ENCODE results near the gene GRK3.

Gene GRK3

GRCh38 chr22:25690798-25691197, 126.3 kb downstream of the GRK3 start:
- no peak for DNase-seq (ENCODE audit: low read depth, low spot score)
- Histone ChIP-seq H3K9me3 (ENCODE audit: insufficient read depth, low read length) (no peaks in the 10 kb centered on the region), H3K4me3 (ENCODE audit: insufficient read length, low read depth) (no peak overlapping the region), H3K27me3 (ENCODE audit: insufficient read depth, insufficient read length) (no peaks in the 10 kb centered on the region), H3K36me3 (ENCODE audit: insufficient read depth, insufficient read length, low read length) (peaks cover 7% of the 10 kb centered on the region), H3K9ac (ENCODE audit: insufficient read length, low read depth) (no peak overlapping the region), H3K4me1 (ENCODE audit: insufficient read depth, insufficient read length) (peaks cover 2% of the 10 kb centered on the region)
- TF ChIP-seq ZNF274 (IDR thresholded peaks at IDR 0.05; ENCODE audit: low read depth, low read length): no peak
- no peak for TF ChIP-seq YY1 (IDR thresholded peaks at IDR 0.05; ENCODE audit: insufficient read depth, insufficient read length)
- no peak for TF ChIP-seq SUZ12 (IDR thresholded peaks at IDR 0.05; ENCODE audit: extremely low read depth, insufficient read depth, insufficient read length)

- no peak overlapping the region for H3K4me3 ChIP-seq (ENCODE audit: insufficient read length, low read depth)
- H3K27me3 ChIP-seq (ENCODE audit: insufficient read depth, insufficient read length): no peaks in the 10 kb centered on the region
- DNase-seq (ENCODE audit: low read depth, low spot score): no peak
- H3K9ac ChIP-seq (ENCODE audit: insufficient read length, low read depth): no peak overlapping the region
- TF ChIP-seq YY1 (IDR thresholded peaks at IDR 0.05; ENCODE audit: insufficient read depth, insufficient read length): no peak
- H3K9me3 ChIP-seq (ENCODE audit: insufficient read depth, low read length): no peaks in the 10 kb centered on the region
- peaks cover 5% of the 10 kb centered on the region for H3K36me3 ChIP-seq (ENCODE audit: insufficient read depth, insufficient read length, low read length)
- H3K4me1 ChIP-seq (ENCODE audit: insufficient read depth, insufficient read length): peaks cover 2% of the 10 kb centered on the region
Measured at GRCh38 chr22:25692397-25693267, 128.2 kb downstream of the GRK3 start.

- Histone ChIP-seq H3K4me1 (ENCODE audit: insufficient read depth, insufficient read length) (peaks cover 2% of the 10 kb centered on the region), H3K4me3 (ENCODE audit: insufficient read length, low read depth) (no peak overlapping the region), H3K9ac (ENCODE audit: insufficient read length, low read depth) (no peak overlapping the region), H3K9me3 (ENCODE audit: insufficient read depth, low read length) (no peaks in the 10 kb centered on the region), H3K27me3 (ENCODE audit: insufficient read depth, insufficient read length) (no peaks in the 10 kb centered on the region), H3K36me3 (ENCODE audit: insufficient read depth, insufficient read length, low read length) (peaks cover 4% of the 10 kb centered on the region)
- TF ChIP-seq YY1 (IDR thresholded peaks at IDR 0.05; ENCODE audit: insufficient read depth, insufficient read length) (no peak), SUZ12 (IDR thresholded peaks at IDR 0.05; ENCODE audit: extremely low read depth, insufficient read depth, insufficient read length) (no peak), ZNF274 (IDR thresholded peaks at IDR 0.05; ENCODE audit: low read depth, low read length) (no peak)
- DNase-seq (ENCODE audit: low read depth, low spot score): no peak
Measured at GRCh38 chr22:25693268-25693565, 128.7 kb downstream of the GRK3 start.

GRCh38 chr22:25694196-25694907, 129.9 kb downstream of the GRK3 start:
- H3K9ac ChIP-seq (ENCODE audit: insufficient read length, low read depth): no peak overlapping the region
- H3K36me3 ChIP-seq (ENCODE audit: insufficient read depth, insufficient read length, low read length): peaks cover 4% of the 10 kb centered on the region
- H3K27me3 ChIP-seq (ENCODE audit: insufficient read depth, insufficient read length): no peaks in the 10 kb centered on the region
- no peak overlapping the region for H3K4me3 ChIP-seq (ENCODE audit: insufficient read length, low read depth)
- TF ChIP-seq ZNF274 (IDR thresholded peaks at IDR 0.05; ENCODE audit: low read depth, low read length) (no peak), YY1 (IDR thresholded peaks at IDR 0.05; ENCODE audit: insufficient read depth, insufficient read length) (no peak), SUZ12 (IDR thresholded peaks at IDR 0.05; ENCODE audit: extremely low read depth, insufficient read depth, insufficient read length) (no peak)
- DNase-seq (ENCODE audit: low read depth, low spot score): no peak
- peaks cover 2% of the 10 kb centered on the region for H3K4me1 ChIP-seq (ENCODE audit: insufficient read depth, insufficient read length)
- no peaks in the 10 kb centered on the region for H3K9me3 ChIP-seq (ENCODE audit: insufficient read depth, low read length)

GRCh38 chr22:25695146-25695545, 130.7 kb downstream of the GRK3 start:
- H3K4me1 ChIP-seq (ENCODE audit: insufficient read depth, insufficient read length): peaks cover 2% of the 10 kb centered on the region
- no peak for TF ChIP-seq ZNF274 (IDR thresholded peaks at IDR 0.05; ENCODE audit: low read depth, low read length)
- TF ChIP-seq YY1 (IDR thresholded peaks at IDR 0.05; ENCODE audit: insufficient read depth, insufficient read length): no peak
- TF ChIP-seq SUZ12 (IDR thresholded peaks at IDR 0.05; ENCODE audit: extremely low read depth, insufficient read depth, insufficient read length): no peak
- no peak overlapping the region for H3K4me3 ChIP-seq (ENCODE audit: insufficient read length, low read depth)
- peaks cover 2% of the 10 kb centered on the region for H3K36me3 ChIP-seq (ENCODE audit: insufficient read depth, insufficient read length, low read length)
- H3K9ac ChIP-seq (ENCODE audit: insufficient read length, low read depth): no peak overlapping the region
- no peaks in the 10 kb centered on the region for H3K27me3 ChIP-seq (ENCODE audit: insufficient read depth, insufficient read length)
- H3K9me3 ChIP-seq (ENCODE audit: insufficient read depth, low read length): no peaks in the 10 kb centered on the region
- no peak for DNase-seq (ENCODE audit: low read depth, low spot score)

- Histone ChIP-seq H3K9me3 (ENCODE audit: insufficient read depth, low read length) (no peaks in the 10 kb centered on the region), H3K4me1 (ENCODE audit: insufficient read depth, insufficient read length) (peaks cover 2% of the 10 kb centered on the region), H3K4me3 (ENCODE audit: insufficient read length, low read depth) (no peak overlapping the region), H3K36me3 (ENCODE audit: insufficient read depth, insufficient read length, low read length) (no peaks in the 10 kb centered on the region), H3K27me3 (ENCODE audit: insufficient read depth, insufficient read length) (no peaks in the 10 kb centered on the region), H3K9ac (ENCODE audit: insufficient read length, low read depth) (no peak overlapping the region)
- TF ChIP-seq ZNF274 (IDR thresholded peaks at IDR 0.05; ENCODE audit: low read depth, low read length) (no peak), SUZ12 (IDR thresholded peaks at IDR 0.05; ENCODE audit: extremely low read depth, insufficient read depth, insufficient read length) (no peak), YY1 (IDR thresholded peaks at IDR 0.05; ENCODE audit: insufficient read depth, insufficient read length) (no peak)
- DNase-seq (ENCODE audit: low read depth, low spot score): no peak
Measured at GRCh38 chr22:25696763-25697162, 132.3 kb downstream of the GRK3 start.

GRCh38 chr22:25697181-25697664, 132.7 kb downstream of the GRK3 start:
- H3K4me3 ChIP-seq (ENCODE audit: insufficient read length, low read depth): no peak overlapping the region
- no peak for DNase-seq (ENCODE audit: low read depth, low spot score)
- no peaks in the 10 kb centered on the region for H3K9me3 ChIP-seq (ENCODE audit: insufficient read depth, low read length)
- H3K9ac ChIP-seq (ENCODE audit: insufficient read length, low read depth): no peak overlapping the region
- peaks cover 2% of the 10 kb centered on the region for H3K4me1 ChIP-seq (ENCODE audit: insufficient read depth, insufficient read length)
- no peaks in the 10 kb centered on the region for H3K27me3 ChIP-seq (ENCODE audit: insufficient read depth, insufficient read length)
- TF ChIP-seq YY1 (IDR thresholded peaks at IDR 0.05; ENCODE audit: insufficient read depth, insufficient read length) (no peak), SUZ12 (IDR thresholded peaks at IDR 0.05; ENCODE audit: extremely low read depth, insufficient read depth, insufficient read length) (no peak), ZNF274 (IDR thresholded peaks at IDR 0.05; ENCODE audit: low read depth, low read length) (no peak)
- H3K36me3 ChIP-seq (ENCODE audit: insufficient read depth, insufficient read length, low read length): no peaks in the 10 kb centered on the region

Data from NT2/D1 (cell line).